GM21515 (cell line): Measurements from ENCODE around the gene IL20RB.
"Not testable (repeated sequence)": the region's sequence is repeated elsewhere in the genome, so short reads cannot be mapped to it uniquely, and the experiment has no call there.

ENCODE experiments used
- ATAC-seq: cut with Tn5 transposase; IDR thresholded peaks from one replicate; pipeline ENCODE4 v1.9.1; 2021; ENCODE audit not compliant: unreplicated experiment

IL20RB gene

DNA sequence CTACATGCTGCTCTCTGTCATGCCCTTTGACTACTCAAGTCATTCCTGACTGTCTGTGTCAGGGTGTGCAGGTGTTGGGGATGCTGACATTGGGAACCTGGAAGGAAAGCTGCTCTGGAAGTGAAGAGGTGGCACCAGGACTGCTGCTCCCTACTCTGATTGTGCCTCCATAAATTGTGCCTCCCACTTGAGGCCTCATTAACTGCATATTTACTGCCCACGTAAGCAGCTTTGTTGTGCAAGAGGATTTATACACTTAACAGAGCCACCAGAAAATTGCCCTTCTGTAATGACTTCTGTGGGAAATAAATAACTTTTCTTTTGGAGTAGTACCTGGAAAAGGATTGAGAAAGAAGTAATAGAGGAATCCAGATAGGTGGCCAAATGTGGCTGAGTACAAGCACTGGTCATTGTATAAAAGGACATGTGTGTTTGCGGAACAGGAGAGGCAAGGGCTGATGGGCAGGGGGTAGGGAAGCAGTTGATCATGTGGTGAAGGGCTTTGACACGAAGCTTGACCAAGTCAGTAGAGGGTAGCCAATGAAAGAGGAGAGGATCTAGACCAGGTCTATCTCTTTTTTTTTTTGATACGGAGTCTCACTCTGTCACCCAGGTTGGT is 24.8 kb downstream of the IL20RB start:
- no peak for ATAC-seq

DNA sequence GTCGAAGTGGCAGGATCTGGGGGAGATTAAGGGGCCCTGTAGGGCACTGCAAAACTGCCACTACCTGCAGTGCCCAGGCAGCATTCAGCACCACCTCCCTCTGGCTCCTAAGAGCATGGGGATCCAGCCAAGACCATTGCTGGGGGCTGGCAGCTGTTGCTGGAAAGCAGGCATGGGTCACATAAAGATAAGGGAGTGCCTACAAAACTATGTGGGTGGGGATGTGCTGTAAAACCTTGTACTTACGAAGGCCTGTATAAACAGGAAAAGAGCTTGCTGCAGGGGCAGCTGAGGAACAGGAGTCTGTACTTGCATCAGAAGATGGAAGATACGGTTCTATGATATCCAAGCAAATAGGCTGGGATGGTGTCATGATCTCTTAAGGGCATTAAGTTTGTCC is 27.1 kb downstream of the IL20RB start:
- ATAC-seq: no peak

GRCh38 chr3:136987398-136987980 is 29.7 kb downstream of the IL20RB start:
- ATAC-seq: not testable (repeated sequence)

DNA sequence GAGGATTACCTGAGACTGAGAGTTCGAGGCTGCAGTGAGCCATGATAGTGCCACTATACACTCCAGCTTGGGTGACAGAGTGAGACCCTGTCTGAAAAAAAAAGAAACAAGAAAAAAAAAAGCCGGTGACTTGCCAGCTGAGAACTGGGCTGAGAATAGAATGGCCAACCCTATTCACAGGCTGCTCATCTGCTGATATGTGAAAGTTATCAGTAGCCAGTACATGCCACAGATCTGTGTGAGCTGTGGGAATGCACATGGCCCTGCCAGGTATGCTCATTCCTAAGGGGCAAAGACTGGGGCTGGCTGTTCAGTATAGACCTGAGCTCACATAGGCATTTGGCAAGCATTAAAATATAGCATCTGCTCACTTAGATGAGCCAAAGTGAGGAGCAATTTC is 30.9 kb downstream of the IL20RB start:
- ATAC-seq: no peak

DNA sequence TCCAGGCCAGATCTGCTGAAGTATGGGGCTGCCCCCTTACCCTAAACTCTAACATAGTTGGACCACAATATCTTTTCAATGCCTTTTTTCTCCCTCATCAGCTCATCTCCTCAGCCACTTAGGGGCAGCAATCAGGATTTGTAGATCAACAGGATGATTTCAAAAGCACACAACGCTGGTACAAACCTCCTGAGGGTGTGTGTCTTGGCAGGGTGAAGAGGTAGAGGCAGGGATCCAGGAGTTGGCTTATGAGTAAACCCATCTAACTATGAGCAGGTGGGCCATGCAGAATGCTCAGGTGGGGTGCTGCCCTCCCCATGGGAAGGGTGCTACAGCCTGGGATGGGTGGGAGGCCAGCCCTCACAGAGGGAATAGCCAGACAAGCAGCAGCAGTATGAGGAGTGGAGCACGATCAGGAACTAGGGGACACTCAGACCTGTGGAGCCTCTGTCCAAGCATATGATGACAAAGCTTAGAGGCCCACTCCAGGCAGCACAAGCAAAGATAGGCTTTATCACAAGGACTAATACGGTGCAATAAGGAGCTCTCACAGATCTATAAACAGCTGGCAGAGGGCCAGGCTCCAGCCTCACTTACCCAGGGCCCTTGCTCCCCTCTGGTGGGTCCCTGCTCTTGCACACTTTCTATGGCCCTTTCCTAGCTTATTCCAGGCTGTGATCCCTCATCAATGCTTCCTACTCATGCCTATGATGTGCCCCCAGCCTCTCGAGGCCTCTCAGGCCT is 32.2 kb downstream of the IL20RB start:
- ATAC-seq: no peak

DNA sequence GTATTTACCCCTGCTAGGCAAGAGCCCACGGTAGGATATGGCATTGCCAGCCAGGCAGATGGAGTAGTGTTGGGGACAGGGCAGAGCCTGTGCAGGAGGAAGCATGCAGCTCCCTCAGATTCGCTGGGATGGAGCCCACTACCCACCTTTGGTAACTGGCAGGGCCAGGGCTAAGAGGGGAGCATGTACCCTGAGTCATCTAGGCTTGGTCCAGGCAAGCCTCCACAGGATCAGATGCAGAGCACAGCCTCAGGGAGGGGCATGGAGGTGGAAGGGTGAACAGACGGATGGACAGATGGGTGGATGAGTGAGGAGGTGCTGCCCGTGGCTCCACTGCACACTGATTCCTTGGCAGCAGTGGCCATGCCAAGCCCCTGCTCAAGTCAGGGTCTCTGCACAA is 33.0 kb downstream of the IL20RB start:
- ATAC-seq: no peak

DNA sequence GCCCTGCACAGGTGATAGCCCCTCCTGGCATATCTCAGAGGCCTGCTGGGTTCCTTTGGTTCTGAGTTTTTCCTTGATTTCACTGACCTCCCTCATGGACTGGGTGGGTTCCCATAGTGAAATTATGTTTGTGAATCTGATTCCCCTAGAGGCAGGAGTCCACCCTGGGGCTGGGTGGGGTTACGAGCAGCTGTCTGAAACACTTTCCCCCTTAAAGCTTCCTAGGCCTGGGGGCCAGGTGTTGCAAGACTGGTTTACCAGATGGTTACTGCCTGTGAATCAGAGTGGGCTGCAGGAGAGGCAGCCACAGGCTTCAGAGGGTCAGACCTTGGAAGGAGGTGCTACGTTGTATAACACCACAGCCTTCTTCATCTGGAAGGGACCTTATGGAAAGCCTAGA is 34.3 kb downstream of the IL20RB start:
- no peak for ATAC-seq

- no peak for ATAC-seq
These were observed 37.2 kb downstream of the IL20RB start for GRCh38 chr3:136994772-136995516.

- ATAC-seq: no peak
These were observed 37.9 kb downstream of the IL20RB start for GRCh38 chr3:136995652-136996051.

GRCh38 chr3:137000039-137000438 is 42.3 kb downstream of the IL20RB start:
- no peak for ATAC-seq

DNA sequence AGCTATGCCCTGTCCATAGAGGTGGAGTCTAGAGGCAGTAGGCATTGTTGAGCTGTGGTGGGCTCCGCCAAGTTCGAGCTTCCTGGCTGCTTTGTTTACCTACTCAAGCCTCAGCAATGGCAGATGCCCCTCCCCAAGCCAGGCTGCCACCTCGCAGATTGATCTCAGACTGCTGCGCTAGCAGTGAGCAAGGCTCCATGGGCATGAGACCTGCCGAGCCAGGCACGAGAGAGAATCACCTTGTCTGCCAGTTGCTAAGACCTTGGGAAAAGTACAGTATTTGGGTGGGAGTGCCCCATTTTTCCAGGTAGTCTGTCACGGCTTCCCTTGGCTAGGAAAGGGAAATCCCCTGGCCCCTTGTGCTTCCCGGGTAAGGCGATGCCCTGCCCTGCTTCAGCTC is 49.6 kb downstream of the IL20RB start:
- not testable (repeated sequence) for ATAC-seq

DNA sequence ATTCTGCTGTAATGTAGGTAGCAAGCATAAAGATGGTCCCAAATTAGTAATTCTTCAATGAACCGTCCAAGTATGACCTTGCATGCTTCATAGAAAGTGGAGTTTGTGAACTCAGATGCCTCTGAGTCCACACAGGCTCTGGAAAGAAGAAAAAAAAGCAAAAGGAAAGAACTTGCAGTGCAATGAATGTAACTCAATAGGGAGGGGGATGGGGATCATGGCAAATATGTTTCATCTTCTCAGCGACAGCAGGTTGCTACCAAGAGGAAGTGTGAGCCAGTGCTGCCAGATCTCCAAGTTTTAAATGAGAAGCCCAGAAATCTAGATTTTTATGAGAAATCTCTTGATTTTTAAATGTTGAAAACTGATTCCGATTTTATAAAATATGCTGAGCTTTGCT is 50.3 kb downstream of the IL20RB start:
- ATAC-seq: no peak

DNA sequence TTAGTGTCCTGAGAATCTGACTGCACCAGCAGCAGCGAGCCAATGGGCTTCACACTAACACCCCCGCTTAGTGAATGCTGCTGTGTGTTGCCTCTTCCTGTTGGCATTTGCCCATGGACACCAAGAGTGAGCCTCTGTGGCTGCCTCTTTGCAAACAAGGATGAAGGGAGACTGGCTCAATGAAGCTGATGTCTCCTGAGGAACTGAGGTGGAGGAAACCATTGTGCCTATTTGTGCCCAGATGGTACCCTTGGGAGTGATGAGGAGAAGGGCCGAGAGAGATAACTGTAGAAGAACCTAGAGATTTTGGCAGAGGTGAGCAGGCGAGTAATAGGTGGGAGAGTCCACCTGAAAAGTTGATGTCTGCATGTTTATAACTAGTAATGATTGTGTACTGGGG is 51.2 kb downstream of the IL20RB start:
- no peak for ATAC-seq

GRCh38 chr3:137010137-137010536 is 52.4 kb downstream of the IL20RB start:
- no peak for ATAC-seq

- ATAC-seq: no peak
These were observed 53.4 kb downstream of the IL20RB start for GRCh38 chr3:137011153-137011552.

DNA sequence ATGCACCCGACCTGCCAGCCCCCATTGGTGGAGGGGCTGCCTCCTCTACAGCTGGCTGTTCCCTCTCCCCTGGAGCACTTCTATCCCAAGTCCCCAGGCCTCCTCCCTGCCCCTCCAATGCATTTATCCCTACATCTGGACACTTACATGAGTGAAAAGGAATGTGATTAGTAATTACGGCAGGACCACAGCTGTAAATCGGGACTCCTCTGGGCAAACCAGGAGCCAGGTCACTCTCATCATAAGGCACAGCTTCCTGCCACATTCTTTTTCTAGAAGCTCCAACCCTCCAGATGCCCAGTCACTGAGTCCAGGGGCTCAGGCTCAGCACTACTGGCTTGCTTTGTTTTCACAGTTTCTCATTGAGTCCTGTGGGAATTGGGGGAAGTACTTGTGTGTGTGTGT is 54.3 kb downstream of the IL20RB start:
- ATAC-seq: no peak

DNA sequence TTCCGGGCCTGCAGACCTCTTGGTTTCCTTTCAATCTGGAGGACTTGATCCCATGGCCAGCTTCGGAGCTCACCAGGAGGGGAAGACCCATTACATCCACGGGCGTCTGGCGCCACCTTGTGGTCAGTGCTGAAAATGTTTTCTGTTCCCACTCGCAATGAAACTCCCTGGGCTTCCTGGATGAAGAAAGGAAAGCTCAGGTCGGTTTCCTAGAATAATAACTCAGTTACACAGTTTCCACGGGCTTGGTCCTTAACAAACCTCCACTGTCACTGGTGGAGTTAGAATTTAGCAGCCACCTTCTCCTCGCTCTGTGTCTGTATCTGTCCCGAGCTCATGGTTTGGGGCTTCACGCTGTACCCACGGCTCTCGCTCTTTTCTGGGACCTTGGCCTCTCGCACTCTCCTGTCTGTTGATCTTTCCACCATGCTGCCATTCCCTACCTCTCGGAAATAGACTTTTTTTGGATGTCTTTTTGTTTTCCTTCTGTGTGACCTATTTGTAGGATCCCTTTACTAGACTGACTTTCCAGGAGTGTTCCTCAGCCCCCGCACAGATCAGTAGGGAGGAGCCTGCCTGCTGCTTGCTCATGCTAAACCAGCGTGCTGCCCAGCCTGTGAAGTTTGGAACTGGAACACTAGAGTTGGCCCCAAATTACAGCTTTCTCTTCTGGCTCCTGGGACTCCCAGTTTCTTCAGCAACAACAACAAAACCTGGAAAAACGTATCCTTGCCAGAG is 56.3 kb downstream of the IL20RB start:
- ATAC-seq: peak; percentile 85

DNA sequence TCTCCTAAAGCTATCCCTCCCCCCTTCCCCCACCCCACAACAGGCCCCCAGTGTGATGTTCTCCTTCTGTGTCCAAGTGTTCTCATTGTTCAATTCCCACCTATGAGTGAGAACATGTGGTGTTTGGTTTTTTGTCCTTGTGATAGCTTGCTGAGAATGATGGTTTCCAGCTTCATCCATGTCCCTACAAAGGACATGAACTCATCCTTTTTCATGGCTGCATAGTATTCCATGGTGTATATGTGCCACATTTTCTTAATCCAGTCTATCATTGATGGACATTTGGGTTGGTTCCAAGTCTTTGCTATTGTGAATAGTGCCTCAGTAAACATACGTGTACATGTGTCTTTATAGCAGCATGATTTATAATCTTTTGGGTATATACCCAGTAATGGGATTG is 59.5 kb downstream of the IL20RB start:
- ATAC-seq: not testable (repeated sequence)

- no peak for ATAC-seq
These were observed 62.5 kb downstream of the IL20RB start for GRCh38 chr3:137020315-137020714.

DNA sequence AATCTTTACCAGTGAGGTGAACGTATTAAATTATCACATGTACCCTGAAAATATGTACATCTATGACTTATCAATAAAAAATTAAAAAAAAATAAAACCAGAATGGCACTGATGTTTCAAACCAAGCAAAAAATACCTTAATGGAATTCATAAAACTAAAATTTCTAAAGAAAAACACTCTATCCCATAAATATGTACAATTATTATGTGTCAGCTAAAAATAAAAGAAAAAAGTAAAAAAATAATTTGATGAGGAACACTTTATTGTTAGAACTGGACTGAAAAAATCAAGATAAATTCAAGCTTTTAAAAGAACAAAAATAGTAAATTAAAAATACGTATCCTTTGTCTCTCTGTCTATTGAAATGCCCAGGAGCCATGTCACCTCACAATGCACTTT is 63.1 kb downstream of the IL20RB start:
- ATAC-seq: no peak

GRCh38 chr3:137024348-137024747 is 66.6 kb downstream of the IL20RB start:
- no peak for ATAC-seq
